Measurements from ENCODE around the gene SETD1B.

GRCh38 chr12:121839993-121840761 lies 36.4 kb downstream of the SETD1B start:
- no peak for TF ChIP-seq CTCF (IDR thresholded peaks at IDR 0.05)
- no peak for TF ChIP-seq POLR2A (IDR thresholded peaks at IDR 0.05)
